ENCODE results near the gene ACOT7.

DNA sequence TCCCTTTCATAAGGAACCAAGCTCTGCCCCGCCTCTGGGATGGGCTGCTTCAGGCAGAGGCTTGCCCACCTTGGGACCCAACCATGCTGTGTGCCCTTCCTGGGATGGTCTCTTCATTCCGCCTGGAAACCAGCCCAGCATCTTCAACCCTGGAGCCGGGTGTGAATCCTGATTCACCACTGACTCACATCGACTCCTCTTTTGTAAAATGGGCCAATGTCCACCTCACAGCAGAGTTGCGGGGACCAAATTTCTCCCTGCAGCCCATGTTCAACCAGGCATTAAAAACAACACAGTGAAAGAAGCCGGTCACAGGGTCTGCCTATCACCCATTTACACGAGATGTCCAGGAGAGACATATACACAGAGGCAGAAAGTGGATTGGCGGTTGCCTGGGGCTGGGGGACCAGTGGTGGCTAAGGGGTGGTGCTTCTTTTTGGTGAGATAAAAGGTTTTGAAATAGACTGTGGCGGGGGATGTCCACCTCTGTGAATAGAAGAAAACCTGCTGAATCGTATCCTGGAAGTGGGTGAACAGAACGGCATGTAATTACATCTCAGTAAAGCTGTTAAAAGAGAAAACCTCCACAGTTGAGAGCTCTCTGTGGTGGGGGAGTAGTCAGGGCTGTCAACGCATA is 125.8 kb downstream of the ACOT7 start:
- TF ChIP-seq, protein P1, sequence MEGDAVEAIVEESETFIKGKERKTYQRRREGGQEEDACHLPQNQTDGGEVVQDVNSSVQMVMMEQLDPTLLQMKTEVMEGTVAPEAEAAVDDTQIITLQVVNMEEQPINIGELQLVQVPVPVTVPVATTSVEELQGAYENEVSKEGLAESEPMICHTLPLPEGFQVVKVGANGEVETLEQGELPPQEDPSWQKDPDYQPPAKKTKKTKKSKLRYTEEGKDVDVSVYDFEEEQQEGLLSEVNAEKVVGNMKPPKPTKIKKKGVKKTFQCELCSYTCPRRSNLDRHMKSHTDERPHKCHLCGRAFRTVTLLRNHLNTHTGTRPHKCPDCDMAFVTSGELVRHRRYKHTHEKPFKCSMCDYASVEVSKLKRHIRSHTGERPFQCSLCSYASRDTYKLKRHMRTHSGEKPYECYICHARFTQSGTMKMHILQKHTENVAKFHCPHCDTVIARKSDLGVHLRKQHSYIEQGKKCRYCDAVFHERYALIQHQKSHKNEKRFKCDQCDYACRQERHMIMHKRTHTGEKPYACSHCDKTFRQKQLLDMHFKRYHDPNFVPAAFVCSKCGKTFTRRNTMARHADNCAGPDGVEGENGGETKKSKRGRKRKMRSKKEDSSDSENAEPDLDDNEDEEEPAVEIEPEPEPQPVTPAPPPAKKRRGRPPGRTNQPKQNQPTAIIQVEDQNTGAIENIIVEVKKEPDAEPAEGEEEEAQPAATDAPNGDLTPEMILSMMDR (IDR thresholded peaks at IDR 0.05) = no peak
- TF ChIP-seq POLR2AphosphoS5 (IDR thresholded peaks at IDR 0.05) = no peak
- TF ChIP-seq POLR2A (IDR thresholded peaks at IDR 0.05) = no peak

Data from breast epithelium (tissue), 3 donors.